ENCODE measurements around the gene AMER2.

DNA sequence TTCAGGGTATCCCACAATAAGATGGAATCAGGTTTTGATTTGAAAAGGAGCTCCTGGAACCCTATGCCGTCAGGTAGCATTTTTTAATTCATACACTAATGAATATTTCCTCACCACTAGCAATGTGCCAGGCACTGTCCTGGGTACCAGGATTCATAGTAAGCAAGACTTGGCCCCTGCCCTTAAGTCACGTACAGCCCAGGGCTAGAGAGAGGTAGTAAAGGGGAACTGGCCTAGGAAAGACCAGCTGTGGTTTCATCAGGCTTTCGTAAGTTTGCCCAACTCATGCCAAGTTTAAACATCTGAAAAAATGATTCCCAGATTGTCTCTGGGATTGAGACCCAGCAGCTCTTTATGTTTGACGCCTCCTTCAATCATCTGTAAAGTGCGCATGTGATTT lies 45.9 kb upstream of the AMER2 start:
- TF ChIP-seq, protein P1, sequence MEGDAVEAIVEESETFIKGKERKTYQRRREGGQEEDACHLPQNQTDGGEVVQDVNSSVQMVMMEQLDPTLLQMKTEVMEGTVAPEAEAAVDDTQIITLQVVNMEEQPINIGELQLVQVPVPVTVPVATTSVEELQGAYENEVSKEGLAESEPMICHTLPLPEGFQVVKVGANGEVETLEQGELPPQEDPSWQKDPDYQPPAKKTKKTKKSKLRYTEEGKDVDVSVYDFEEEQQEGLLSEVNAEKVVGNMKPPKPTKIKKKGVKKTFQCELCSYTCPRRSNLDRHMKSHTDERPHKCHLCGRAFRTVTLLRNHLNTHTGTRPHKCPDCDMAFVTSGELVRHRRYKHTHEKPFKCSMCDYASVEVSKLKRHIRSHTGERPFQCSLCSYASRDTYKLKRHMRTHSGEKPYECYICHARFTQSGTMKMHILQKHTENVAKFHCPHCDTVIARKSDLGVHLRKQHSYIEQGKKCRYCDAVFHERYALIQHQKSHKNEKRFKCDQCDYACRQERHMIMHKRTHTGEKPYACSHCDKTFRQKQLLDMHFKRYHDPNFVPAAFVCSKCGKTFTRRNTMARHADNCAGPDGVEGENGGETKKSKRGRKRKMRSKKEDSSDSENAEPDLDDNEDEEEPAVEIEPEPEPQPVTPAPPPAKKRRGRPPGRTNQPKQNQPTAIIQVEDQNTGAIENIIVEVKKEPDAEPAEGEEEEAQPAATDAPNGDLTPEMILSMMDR (IDR thresholded peaks at IDR 0.05): no peak
- TF ChIP-seq POLR2A (IDR thresholded peaks at IDR 0.05): no peak

All from esophagus squamous epithelium (tissue), 4 donors.